ENCODE data around the gene MLST8. TPM values are rescaled to one million over a fixed set of nuclear protein-coding genes. Genes with fewer than 3 reads are reported as not detected.

The MLST8 gene
- total RNA-seq, 4 donors from 2014 or later: 61.0 to 95.6 (median 63.1) TPM

- H3K4me1 ChIP-seq: no peaks in the 10 kb centered on the region
- H3K36me3 ChIP-seq: no peaks in the 10 kb centered on the region
- intact Hi-C loops (cut with DNase I): no loop called here
- no peak overlapping the region for H3K4me3 ChIP-seq (replicated peaks in 1 of 3)
- H3K9me3 ChIP-seq: no peaks in the 10 kb centered on the region
- H3K27me3 ChIP-seq: no peaks in the 10 kb centered on the region
- no peak overlapping the region for H3K27ac ChIP-seq
- WGBS, 2 donors: 98 to 100% methylated on average over 4 to 13 of the region's 25 CpGs
- TF ChIP-seq POLR2A (IDR thresholded peaks at IDR 0.05): no peak
- TF ChIP-seq, protein P1, sequence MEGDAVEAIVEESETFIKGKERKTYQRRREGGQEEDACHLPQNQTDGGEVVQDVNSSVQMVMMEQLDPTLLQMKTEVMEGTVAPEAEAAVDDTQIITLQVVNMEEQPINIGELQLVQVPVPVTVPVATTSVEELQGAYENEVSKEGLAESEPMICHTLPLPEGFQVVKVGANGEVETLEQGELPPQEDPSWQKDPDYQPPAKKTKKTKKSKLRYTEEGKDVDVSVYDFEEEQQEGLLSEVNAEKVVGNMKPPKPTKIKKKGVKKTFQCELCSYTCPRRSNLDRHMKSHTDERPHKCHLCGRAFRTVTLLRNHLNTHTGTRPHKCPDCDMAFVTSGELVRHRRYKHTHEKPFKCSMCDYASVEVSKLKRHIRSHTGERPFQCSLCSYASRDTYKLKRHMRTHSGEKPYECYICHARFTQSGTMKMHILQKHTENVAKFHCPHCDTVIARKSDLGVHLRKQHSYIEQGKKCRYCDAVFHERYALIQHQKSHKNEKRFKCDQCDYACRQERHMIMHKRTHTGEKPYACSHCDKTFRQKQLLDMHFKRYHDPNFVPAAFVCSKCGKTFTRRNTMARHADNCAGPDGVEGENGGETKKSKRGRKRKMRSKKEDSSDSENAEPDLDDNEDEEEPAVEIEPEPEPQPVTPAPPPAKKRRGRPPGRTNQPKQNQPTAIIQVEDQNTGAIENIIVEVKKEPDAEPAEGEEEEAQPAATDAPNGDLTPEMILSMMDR (IDR thresholded peaks at IDR 0.05): no peak
- no peak for DNase-seq
Measured at GRCh38 chr16:2189252-2189893, 15.9 kb upstream of the MLST8 start.

- Histone ChIP-seq H3K4me3 (replicated peaks in 1 of 3) (no peak overlapping the region), H3K4me1 (peaks cover 2 to 3% of the 10 kb centered on the region in 2 donors), H3K9me3 (no peaks in the 10 kb centered on the region), H3K36me3 (no peaks in the 10 kb centered on the region), H3K27me3 (no peaks in the 10 kb centered on the region), H3K27ac (no peak overlapping the region)
- WGBS, 2 donors: 83 to 86% methylated on average over 7 to 15 of the region's 24 CpGs
- no peak for DNase-seq
- intact Hi-C loops (cut with DNase I): loop anchor here (10.0 kb wide), 1 partner anchor 235 kb away; the partner anchor contains the start of gene CCNF
- no peak for TF ChIP-seq POLR2A (IDR thresholded peaks at IDR 0.05)
- TF ChIP-seq, protein P1 (IDR thresholded peaks at IDR 0.05): no peak
Measured at GRCh38 chr16:2190002-2190658, 15.1 kb upstream of the MLST8 start.

GRCh38 chr16:2190659-2191445 is 14.4 kb upstream of the MLST8 start:
- DNase-seq: no peak
- no peaks in the 10 kb centered on the region for H3K27me3 ChIP-seq
- intact Hi-C loops (cut with DNase I): loop anchor here (10.0 kb wide), 1 partner anchor 234 kb away; the partner anchor contains the start of gene CCNF
- WGBS, 2 donors: 81 to 86% methylated on average over 17 to 18 of the region's 25 CpGs
- no peaks in the 10 kb centered on the region for H3K9me3 ChIP-seq
- TF ChIP-seq, protein P1 (IDR thresholded peaks at IDR 0.05): no peak
- no peak for TF ChIP-seq POLR2A (IDR thresholded peaks at IDR 0.05)
- no peak overlapping the region for H3K27ac ChIP-seq
- no peaks in the 10 kb centered on the region for H3K36me3 ChIP-seq
- H3K4me3 ChIP-seq (replicated peaks in 1 of 3): no peak overlapping the region
- H3K4me1 ChIP-seq: peaks cover 10% of the 10 kb centered on the region in 2 donors

GRCh38 chr16:2191446-2191706 is 13.9 kb upstream of the MLST8 start:
- Histone ChIP-seq H3K27me3 (no peaks in the 10 kb centered on the region), H3K4me3 (replicated peaks in 1 of 3) (no peak overlapping the region), H3K27ac (no peak overlapping the region), H3K36me3 (no peaks in the 10 kb centered on the region), H3K4me1 (peaks cover 10 to 13% of the 10 kb centered on the region in 2 donors), H3K9me3 (no peaks in the 10 kb centered on the region)
- 89 to 91% methylated on average over 8 to 9 of the region's 11 CpGs for WGBS, 2 donors
- intact Hi-C loops (cut with DNase I): loop anchor here (10.0 kb wide), 1 partner anchor 233 kb away; the partner anchor contains the start of gene CCNF
- no peak for TF ChIP-seq POLR2A (IDR thresholded peaks at IDR 0.05)
- TF ChIP-seq, protein P1 (IDR thresholded peaks at IDR 0.05): no peak
- DNase-seq: no peak

All from thyroid gland (tissue), 4 donors.